GM23338 (cell line): Measurements from ENCODE around the gene FRZB.
"Not testable (repeated sequence)": the region's sequence is repeated elsewhere in the genome, so short reads cannot be mapped to it uniquely, and the experiment has no call there.

ENCODE experiments used
- CREB1 ChIP-seq: fragments of 250-450 bp; sonication (Bioruptor Pico); IDR thresholded peaks from 2 replicates; pipeline ENCODE4 v1.5.0; 2020; ENCODE audit warnings: low read depth, mild to moderate bottlenecking, moderate library complexity
- CTCF ChIP-seq, 2 experiments: fragments of 200-600 bp in 1 of 2; sonication (generic) in 1 of 2; conservative IDR thresholded peaks; 2 replicates each; pipeline versions ENCODE4 v1.5.1 to v1.6.1; 2016 to 2017; ENCODE audit warnings: antibody characterized with exemption in 2 of 2, low read depth in 2 of 2, mild to moderate bottlenecking in 2 of 2, moderate library complexity in 1 of 2
- ETS1 ChIP-seq: IDR thresholded peaks from 2 replicates; pipeline ENCODE4 v1.6.1; 2016; ENCODE audit warnings: antibody characterized with exemption
- EZH2 ChIP-seq: fragments of 200-600 bp; sonication (generic); IDR thresholded peaks from one replicate; pipeline ENCODE4 v1.8.0; 2017; ENCODE audit warnings: antibody characterized with exemption, mild to moderate bottlenecking, low read depth; ENCODE audit not compliant: unreplicated experiment
- EZH2phosphoT487 ChIP-seq: fragments of 200-600 bp; sonication (generic); IDR thresholded peaks from one replicate; pipeline ENCODE4 v1.8.1; 2018; ENCODE audit warnings: antibody characterized with exemption; ENCODE audit not compliant: unreplicated experiment
- JUNB ChIP-seq: IDR thresholded peaks from one replicate; pipeline ENCODE4 v1.6.1; 2016; ENCODE audit warnings: antibody characterized with exemption; ENCODE audit not compliant: unreplicated experiment
- POLR2AphosphoS5 ChIP-seq: IDR thresholded peaks from 2 replicates; pipeline ENCODE4 v1.6.1; 2016; ENCODE audit warnings: antibody characterized with exemption, low read depth
- ZNF114 ChIP-seq: fragments of 250-450 bp; sonication (Bioruptor Pico); IDR thresholded peaks from 2 replicates; pipeline ENCODE4 v1.5.0; 2020; ENCODE audit warnings: mild to moderate bottlenecking, moderate library complexity
- ZNF331 ChIP-seq: fragments of 250-450 bp; sonication (Bioruptor Pico); IDR thresholded peaks from 2 replicates; pipeline ENCODE4 v1.5.0; 2020; ENCODE audit warnings: low read depth, mild to moderate bottlenecking, moderate library complexity

DNA sequence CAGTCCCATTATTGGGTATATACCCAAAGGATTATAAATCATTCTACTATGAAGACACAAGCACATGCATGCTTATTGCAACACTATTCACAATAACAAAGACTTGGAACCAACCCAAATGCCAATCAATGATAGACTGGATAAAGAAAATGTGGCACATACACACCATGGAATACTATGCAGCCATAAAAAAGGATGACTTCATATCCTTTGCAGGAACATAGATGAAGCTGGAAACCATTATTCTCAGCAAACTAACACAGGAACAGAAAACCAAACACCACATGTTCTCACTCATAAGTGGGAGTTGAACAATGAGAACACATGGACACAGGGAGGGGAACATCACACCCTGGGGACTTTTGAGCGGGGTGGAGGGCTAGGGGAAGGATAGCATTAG, 13.7 kb upstream of the FRZB start:
- not testable (repeated sequence) for TF ChIP-seq POLR2AphosphoS5; ZNF114; CTCF (conservative IDR thresholded peaks at IDR 0.05; ENCODE audit: low read depth in 2 of 2); EZH2; JUNB; EZH2phosphoT487; ZNF331 (CRISPR knock-in tag); CREB1; ETS1
